NCI-H1930 (cell line): ENCODE measurements around the gene TBC1D30.
"Not testable (repeated sequence)": the region's sequence is repeated elsewhere in the genome, so short reads cannot be mapped to it uniquely, and the experiment has no call there.

Experiments used
- DNase-seq, 2 experiments: peaks; one replicate each; lab custom pipeline; 2025; lab: John Stamatoyannopoulos, UW

TBC1D30 gene

DNA sequence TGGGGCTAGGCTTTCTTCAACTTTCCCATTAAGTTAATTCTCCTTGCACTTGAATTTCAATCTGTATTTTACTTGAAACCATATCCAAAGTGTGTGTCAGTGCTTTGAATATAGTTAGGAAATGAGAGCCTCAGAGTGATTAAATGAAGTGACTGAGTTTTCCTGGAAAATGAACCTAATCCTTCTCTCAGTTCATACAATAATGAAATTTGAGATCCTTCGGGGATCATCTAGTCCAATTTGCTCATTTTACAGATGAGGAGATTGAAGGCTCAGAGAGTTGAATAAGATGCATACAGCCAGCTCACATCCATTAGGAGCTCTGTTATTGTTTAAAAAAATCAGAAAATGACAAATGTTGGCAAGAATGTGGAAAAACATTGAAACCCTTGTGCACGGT, 18.3 kb upstream of the TBC1D30 start:
- no peak for DNase-seq

GRCh38 chr12:64806593-64807460, 17.6 kb upstream of the TBC1D30 start:
- no peak for DNase-seq

GRCh38 chr12:64808110-64808509, 16.3 kb upstream of the TBC1D30 start:
- DNase-seq, result no peak

GRCh38 chr12:64810831-64811230, 13.6 kb upstream of the TBC1D30 start:
- DNase-seq, result no peak

DNA sequence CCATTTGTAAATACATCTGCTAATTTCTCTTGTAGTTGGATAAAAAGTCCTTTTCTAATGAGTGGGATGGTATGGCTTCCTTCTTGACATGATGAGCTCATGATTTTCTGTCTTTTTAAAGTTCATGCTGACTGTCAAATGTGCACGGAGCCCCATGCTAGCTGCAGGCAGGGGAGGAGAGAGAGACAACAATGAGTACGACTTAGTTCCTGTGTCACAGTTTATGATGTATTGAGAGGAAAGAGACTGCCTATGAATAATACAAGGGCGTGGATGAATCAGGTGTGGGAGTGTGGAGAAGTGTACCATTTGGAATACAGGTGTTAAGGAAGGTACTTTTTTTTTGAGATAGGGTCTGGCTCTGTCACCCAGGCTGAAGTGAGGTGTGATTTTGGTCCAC, 10.7 kb upstream of the TBC1D30 start:
- DNase-seq, result no peak

DNA sequence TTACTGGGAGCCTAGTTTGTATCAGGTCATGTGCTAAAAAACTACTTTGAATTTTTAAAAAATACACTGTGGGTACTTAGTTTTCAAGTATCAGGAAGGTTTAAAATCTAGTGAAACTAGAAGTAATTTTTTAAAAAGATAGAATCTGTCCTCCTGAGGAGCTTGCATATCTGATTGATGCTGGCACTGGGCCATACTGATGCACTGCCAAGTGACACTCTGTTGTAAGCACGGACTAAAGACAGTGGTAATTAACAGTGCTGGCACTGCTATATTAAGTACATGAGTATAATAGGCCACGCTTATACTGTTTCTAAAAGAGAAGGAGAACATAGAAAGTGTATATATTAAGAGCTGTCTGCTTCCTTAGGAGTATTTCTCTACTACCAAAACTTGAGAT, 10.0 kb upstream of the TBC1D30 start:
- no peak for DNase-seq

GRCh38 chr12:64819816-64820402, 4.5 kb upstream of the TBC1D30 start:
- no peak for DNase-seq

- DNase-seq, result no peak
Observed at GRCh38 chr12:64820593-64820992, 3.9 kb upstream of the TBC1D30 start.

DNA sequence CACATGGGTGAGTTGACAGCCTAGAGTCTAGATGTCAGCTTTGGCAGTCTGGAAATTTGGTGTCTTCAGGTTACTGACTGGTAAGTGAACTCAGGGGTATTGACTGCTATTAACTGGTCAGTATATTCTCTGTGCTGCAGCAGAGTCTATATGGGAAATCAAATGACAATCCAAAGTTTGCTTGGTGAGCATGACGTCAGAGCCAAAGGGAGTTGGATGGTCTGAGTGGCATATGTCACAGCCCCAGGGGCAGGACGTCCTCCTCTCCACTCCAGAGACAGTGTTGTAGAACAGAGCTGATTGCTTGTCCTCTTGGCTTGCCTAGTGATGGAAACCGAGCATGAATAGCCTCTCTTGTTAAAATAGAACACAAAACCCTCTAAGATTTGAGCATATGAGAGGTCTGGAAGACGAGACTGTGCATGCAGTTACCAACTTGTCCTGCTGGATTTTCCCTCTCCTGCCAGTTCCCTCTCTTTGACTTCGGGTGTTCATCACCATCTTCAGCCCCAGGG, 3.3 kb upstream of the TBC1D30 start:
- DNase-seq, result no peak

DNA sequence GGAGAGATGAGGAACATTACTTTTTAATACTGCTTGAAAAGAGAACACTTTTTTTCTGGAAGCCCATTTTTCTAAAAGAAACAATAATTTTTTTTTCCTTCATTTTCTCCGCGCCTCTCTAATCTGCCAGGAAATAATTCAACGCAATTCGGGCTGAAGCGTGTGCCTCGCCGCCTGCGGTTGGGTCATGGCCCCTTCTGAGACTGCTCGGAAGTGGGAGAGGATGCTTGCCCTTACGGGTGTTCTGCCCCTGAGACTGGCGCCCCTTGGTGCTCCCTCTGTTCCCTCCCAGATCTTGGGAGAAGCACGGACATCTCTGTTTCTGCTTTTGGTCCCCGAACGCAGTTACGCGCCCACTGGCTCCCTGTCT, 332 bp upstream of the TBC1D30 start:
- no peak for DNase-seq

- no peak for DNase-seq
Observed at GRCh38 chr12:64825143-64826021, 935 bp downstream of the TBC1D30 start.

GRCh38 chr12:64826234-64826633, 1.8 kb downstream of the TBC1D30 start:
- DNase-seq, result no peak

GRCh38 chr12:64828713-64829112, 4.3 kb downstream of the TBC1D30 start:
- no peak for DNase-seq

- no peak for DNase-seq
Observed at GRCh38 chr12:64833928-64834327, 9.5 kb downstream of the TBC1D30 start.

GRCh38 chr12:64835901-64836300, 11.5 kb downstream of the TBC1D30 start:
- DNase-seq, result no peak

- DNase-seq, result no peak
Observed at GRCh38 chr12:64836856-64837255, 12.4 kb downstream of the TBC1D30 start.

DNA sequence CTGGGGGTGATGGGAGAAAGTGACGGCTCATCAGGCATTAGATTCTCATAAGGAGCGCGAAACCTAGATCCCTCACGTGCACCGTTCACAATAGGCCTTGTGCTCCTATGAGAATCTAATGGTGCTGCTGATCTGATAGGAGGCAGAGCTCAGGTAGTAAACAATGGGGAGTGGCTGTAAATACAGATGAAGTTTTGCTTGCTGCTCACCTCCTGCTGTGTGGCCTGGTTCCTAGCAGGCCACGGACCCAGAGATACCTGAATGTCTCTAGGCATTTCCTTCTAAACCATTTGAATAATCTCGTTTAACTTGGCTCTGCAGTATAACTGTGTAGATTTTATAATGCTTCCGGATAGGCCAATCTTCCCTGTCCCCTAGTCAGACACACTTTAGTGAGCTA, 13.0 kb downstream of the TBC1D30 start:
- no peak for DNase-seq

GRCh38 chr12:64840119-64840518, 15.7 kb downstream of the TBC1D30 start:
- no peak for DNase-seq

- DNase-seq, result no peak
Observed at GRCh38 chr12:64840949-64841717, 16.7 kb downstream of the TBC1D30 start.

DNA sequence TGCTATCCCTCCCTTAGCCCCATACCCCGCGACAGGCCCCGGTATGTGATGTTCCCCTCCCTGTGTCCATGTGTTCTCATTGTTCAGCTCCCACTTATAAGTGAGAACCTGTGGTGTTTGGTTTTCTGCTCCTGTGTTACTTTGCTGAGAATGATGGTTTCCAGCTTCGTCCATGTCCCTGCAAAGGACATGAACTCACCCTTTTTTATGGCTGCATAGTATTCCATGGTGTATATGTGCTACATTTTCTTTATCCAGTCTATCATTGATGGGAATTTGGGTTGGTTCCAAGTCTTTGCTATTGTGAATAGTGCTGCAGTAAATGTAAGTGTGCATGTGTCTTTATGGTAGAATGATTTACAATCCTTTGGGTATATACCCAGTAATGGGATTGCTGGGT, 24.0 kb downstream of the TBC1D30 start:
- not testable (repeated sequence) for DNase-seq

DNA sequence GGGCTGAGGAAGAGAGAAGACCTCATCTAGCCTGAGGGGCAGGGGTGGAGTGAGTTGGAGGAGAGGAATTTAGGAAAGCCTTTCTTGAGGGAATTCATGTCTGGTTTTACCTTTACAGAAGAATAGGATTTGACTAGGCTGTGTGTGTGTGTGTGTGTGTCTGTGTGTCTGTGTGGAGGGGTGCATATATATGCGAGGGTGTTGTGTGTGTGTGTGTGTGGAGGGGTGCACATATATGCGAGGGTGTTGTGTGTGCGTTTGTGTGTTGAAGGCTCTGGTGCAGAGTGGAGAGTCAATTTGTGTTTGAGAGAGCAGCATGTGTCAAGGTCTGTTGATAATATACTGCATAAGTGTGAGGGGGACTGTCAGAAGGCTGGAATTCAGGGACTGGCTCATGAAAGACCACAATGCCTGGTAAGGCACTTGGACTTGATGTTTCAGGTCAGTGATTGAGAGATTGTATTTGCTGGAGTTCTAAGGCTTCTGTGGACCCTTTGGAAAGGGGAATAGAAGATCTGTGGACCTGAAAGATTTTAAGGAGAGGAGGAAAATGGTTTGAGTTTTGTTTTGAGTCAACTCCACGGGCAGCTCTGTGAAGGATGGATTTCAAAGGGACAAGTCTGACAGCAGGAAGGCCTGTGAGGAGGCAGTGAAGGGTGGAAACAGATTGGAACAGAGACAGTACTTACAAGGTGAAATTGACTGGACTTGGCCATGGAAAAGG, 34.6 kb downstream of the TBC1D30 start:
- no peak for DNase-seq
